B cell (primary cell): Measurements from ENCODE around the gene BHLHA9. TPM values are rescaled to one million over a fixed set of nuclear protein-coding genes. Genes with fewer than 3 reads are reported as not detected.

Experiments
- ATAC-seq: fragments of 200-7000 bp; cut with Tn5 transposase; one replicate; pipeline ENCODE4 v1.10.0; 2021; ENCODE audit warnings: low read depth, mild to moderate bottlenecking, moderate number of reproducible peaks, moderate library complexity
- CTCF ChIA-PET: fragments of 350-600 bp; sonication (Branson Sonifier 250); formaldehyde crosslinking; loops from one replicate; lab custom pipeline; 2021; ENCODE audit warnings: antibody characterized with exemption, inconsistent platforms; lab: Charles Lee
- POLR2A ChIA-PET: fragments of 350-600 bp; sonication (Branson Sonifier 250); formaldehyde crosslinking; loops from one replicate; lab custom pipeline; 2021; ENCODE audit warnings: antibody characterized with exemption; lab: Charles Lee
- DNase-seq: peaks from one replicate; pipeline ENCODE4 v3.0.0; 2013
- H2AFZ ChIP-seq: 2 replicates; pipeline ENCODE4 v1.6.1; 2012; ENCODE audit warnings: mild to moderate bottlenecking, low read depth, low read length; ENCODE audit not compliant: insufficient read depth, poor library complexity, severe bottlenecking
- H3K27ac ChIP-seq, 2 donors: 1 replicate in 1 of 2; 2 replicates in 1 of 2; pipeline ENCODE4 v1.5.1; 2012 to 2013; ENCODE audit warnings: low read length in 2 of 2, mild to moderate bottlenecking in 2 of 2, moderate library complexity in 1 of 2
- H3K27me3 ChIP-seq, 4 experiments: fragments of 200-600 bp in 1 of 4; sonication (generic) in 1 of 4; replicated peaks in 1 of 4; 1 replicate in 2 of 4; 2 replicates in 2 of 4; pipeline versions ENCODE4 v1.6.1 to v1.7.0; 2013 to 2016; ENCODE audit warnings: low read length in 3 of 4, mild to moderate bottlenecking in 2 of 4, mixed read lengths in 1 of 4, moderate library complexity in 1 of 4; ENCODE audit not compliant: insufficient read depth in 4 of 4, control insufficient read depth in 3 of 4; ENCODE audit errors: control extremely low read depth in 1 of 4
- H3K36me3 ChIP-seq, 2 experiments: replicated peaks in 1 of 2; 1 replicate in 1 of 2; 2 replicates in 1 of 2; pipeline versions ENCODE4 v1.6.1 to v1.7.1; 2013; ENCODE audit warnings: low read length in 1 of 2; ENCODE audit not compliant: insufficient read depth in 2 of 2, control insufficient read depth in 1 of 2; ENCODE audit errors: control extremely low read depth in 1 of 2, extremely low read depth in 1 of 2
- H3K4me1 ChIP-seq, 2 donors: fragments of 200-600 bp in 1 of 2; sonication (generic) in 1 of 2; 1 replicate in 1 of 2; 2 replicates in 1 of 2; pipeline versions ENCODE4 v1.5.1 to v1.6.1; 2013 to 2017; ENCODE audit warnings: low read length in 2 of 2; ENCODE audit not compliant: control insufficient read depth in 2 of 2, insufficient read depth in 2 of 2
- H3K4me2 ChIP-seq: replicated peaks from 2 replicates; pipeline ENCODE3; 2012; ENCODE audit warnings: mild to moderate bottlenecking, low read depth, low read length; ENCODE audit not compliant: poor library complexity, severe bottlenecking
- H3K4me3 ChIP-seq, 5 experiments: fragments of 200-600 bp in 1 of 5; sonication (generic) in 1 of 5; 1 replicate in 3 of 5; 2 replicates in 2 of 5; pipeline versions ENCODE4 v1.5.1 to v1.7.0; 2011 to 2016; ENCODE audit warnings: low read length in 4 of 5, mild to moderate bottlenecking in 4 of 5, low read depth in 2 of 5, control low read depth in 1 of 5, moderate library complexity in 1 of 5; ENCODE audit not compliant: insufficient read depth in 1 of 5; ENCODE audit errors: control extremely low read depth in 1 of 5, extremely low read depth in 1 of 5
- H3K79me2 ChIP-seq: fragments of 200-600 bp; sonication (generic); one replicate; pipeline ENCODE4 v1.6.0; 2016; ENCODE audit warnings: low read length; ENCODE audit not compliant: control insufficient read depth, insufficient read depth
- H3K9ac ChIP-seq: fragments of 200-600 bp; sonication (generic); 2 replicates; pipeline ENCODE4 v1.6.1; 2017; ENCODE audit warnings: mild to moderate bottlenecking, low read length, moderate library complexity
- H3K9me3 ChIP-seq, 3 donors: one replicate each; pipeline versions ENCODE4 v1.6.1 to v1.7.1; 2013; ENCODE audit warnings: low read length in 2 of 3; ENCODE audit not compliant: control insufficient read depth in 2 of 3, insufficient read depth in 1 of 3; ENCODE audit errors: control extremely low read depth in 1 of 3
- H4K20me1 ChIP-seq: 2 replicates; pipeline ENCODE4 v1.6.0; 2012; ENCODE audit warnings: mild to moderate bottlenecking, low read length; ENCODE audit not compliant: insufficient read depth, control insufficient read depth, poor library complexity, severe bottlenecking
- H3K27ac Mint-ChIP-seq: one replicate; pipeline ENCODE4 v1.8.0; 2021; ENCODE audit warnings: mixed read lengths
- H3K27me3 Mint-ChIP-seq: one replicate; pipeline ENCODE4 v1.8.0; 2021; ENCODE audit warnings: mixed read lengths
- H3K4me1 Mint-ChIP-seq: one replicate; pipeline ENCODE4 v1.8.0; 2021; ENCODE audit warnings: mixed read lengths
- H3K4me3 Mint-ChIP-seq: one replicate; pipeline ENCODE4 v1.8.0; 2021; ENCODE audit warnings: mixed read lengths
- H3K9me3 Mint-ChIP-seq: one replicate; pipeline ENCODE4 v1.8.0; 2022; ENCODE audit warnings: mixed read lengths; ENCODE audit not compliant: insufficient read depth
- EZH2 ChIP-seq: IDR thresholded peaks from 2 replicates; pipeline ENCODE4 v1.6.1; 2012; ENCODE audit warnings: borderline replicate concordance, low read depth, mild to moderate bottlenecking, moderate library complexity, low read length; ENCODE audit not compliant: insufficient read depth, poor library complexity, severe bottlenecking
- WGBS: methylation state at CpG from one replicate; pipeline ENCODE4 v1.1.5; 2013; ENCODE audit warnings: missing lambda C conversion rate; ENCODE audit not compliant: insufficient coverage; 5-methylcytosine and 5-hydroxymethylcytosine counted together
- intact Hi-C: fragments of 100-400 bp; cut with micrococcal nuclease; formaldehyde crosslinking; loops from one replicate; pipeline ENCODE4 v1.10.0; 2022
- polyA plus RNA-seq: library from polyadenylated mRNA; depleted of rRNA; stranded (reverse); fragments of >200 nt; gene quantifications from 2 replicates; pipeline ENCODE4 v1.2.3, GENCODE V29; 2012
- total RNA-seq, 2 donors: library from RNA; stranded (reverse); fragments of 120-200 nt in 1 of 2; gene quantifications; 1 replicate in 1 of 2; 2 replicates in 1 of 2; pipeline versions ENCODE4 v1.2.3 to v1.2.4, GENCODE V29; 2013 to 2022
- TF ChIP-seq, protein P1 (sequence below): fragments of 200-600 bp; IDR thresholded peaks from one replicate; pipeline ENCODE4 v1.8.0; 2022; ENCODE audit warnings: antibody characterized with exemption, mild to moderate bottlenecking

The BHLHA9 gene
- total and polyA plus RNA-seq, 2 donors (not counting 1 experiment from before 2014, with no cell fraction given): not detected

- no peaks in the 10 kb centered on the region for H3K4me1 Mint-ChIP-seq
- Histone ChIP-seq H3K4me1 (no peaks in the 10 kb centered on the region), H3K9ac (no peak overlapping the region), H3K27ac (no peak overlapping the region), H2AFZ (no peak overlapping the region), H3K36me3 (no peaks in the 10 kb centered on the region), H3K9me3 (peaks cover 0 to 3% (median 0%) of the 10 kb centered on the region in 3 donors), H4K20me1 (no peaks in the 10 kb centered on the region), H3K4me3 (no peak overlapping the region), H3K27me3 (peaks cover 0 to 15% (median 1%) of the 10 kb centered on the region in 4 experiments), H3K79me2 (no peaks in the 10 kb centered on the region), H3K4me2 (no peak overlapping the region)
- intact Hi-C loops: no loop called here
- TF ChIP-seq EZH2: no peak
- TF ChIP-seq, protein P1, sequence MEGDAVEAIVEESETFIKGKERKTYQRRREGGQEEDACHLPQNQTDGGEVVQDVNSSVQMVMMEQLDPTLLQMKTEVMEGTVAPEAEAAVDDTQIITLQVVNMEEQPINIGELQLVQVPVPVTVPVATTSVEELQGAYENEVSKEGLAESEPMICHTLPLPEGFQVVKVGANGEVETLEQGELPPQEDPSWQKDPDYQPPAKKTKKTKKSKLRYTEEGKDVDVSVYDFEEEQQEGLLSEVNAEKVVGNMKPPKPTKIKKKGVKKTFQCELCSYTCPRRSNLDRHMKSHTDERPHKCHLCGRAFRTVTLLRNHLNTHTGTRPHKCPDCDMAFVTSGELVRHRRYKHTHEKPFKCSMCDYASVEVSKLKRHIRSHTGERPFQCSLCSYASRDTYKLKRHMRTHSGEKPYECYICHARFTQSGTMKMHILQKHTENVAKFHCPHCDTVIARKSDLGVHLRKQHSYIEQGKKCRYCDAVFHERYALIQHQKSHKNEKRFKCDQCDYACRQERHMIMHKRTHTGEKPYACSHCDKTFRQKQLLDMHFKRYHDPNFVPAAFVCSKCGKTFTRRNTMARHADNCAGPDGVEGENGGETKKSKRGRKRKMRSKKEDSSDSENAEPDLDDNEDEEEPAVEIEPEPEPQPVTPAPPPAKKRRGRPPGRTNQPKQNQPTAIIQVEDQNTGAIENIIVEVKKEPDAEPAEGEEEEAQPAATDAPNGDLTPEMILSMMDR: no peak
- WGBS: 28% methylated on average over 4 of the region's 9 CpGs
- no peak overlapping the region for H3K27ac Mint-ChIP-seq
- no peak overlapping the region for H3K4me3 Mint-ChIP-seq
- CTCF ChIA-PET: no interaction called here
- peaks cover 3% of the 10 kb centered on the region for H3K27me3 Mint-ChIP-seq
- POLR2A ChIA-PET: no interaction called here
- ATAC-seq: no peak
- DNase-seq: no peak
- no peaks in the 10 kb centered on the region for H3K9me3 Mint-ChIP-seq
Observed at GRCh38 chr17:1312261-1312870, 42.1 kb downstream of the BHLHA9 start.

GRCh38 chr17:1313270-1314005, 43.2 kb downstream of the BHLHA9 start:
- no peak overlapping the region for H3K4me2 ChIP-seq

More at GRCh38 chr17:1313270-1314005, 43.2 kb downstream of the BHLHA9 start:
- no peak for ATAC-seq
- Histone ChIP-seq H3K4me3 (no peak overlapping the region), H3K79me2 (no peaks in the 10 kb centered on the region), H2AFZ (no peak overlapping the region), H3K9ac (no peak overlapping the region), H3K27me3 (peaks cover 0 to 15% (median 1%) of the 10 kb centered on the region in 4 experiments), H3K27ac (no peak overlapping the region), H3K9me3 (no peaks in the 10 kb centered on the region), H3K4me1 (no peaks in the 10 kb centered on the region), H4K20me1 (no peaks in the 10 kb centered on the region), H3K36me3 (no peaks in the 10 kb centered on the region)
- POLR2A ChIA-PET: no interaction called here
- CTCF ChIA-PET: no interaction called here
- peaks cover 3% of the 10 kb centered on the region for H3K27me3 Mint-ChIP-seq
- no peaks in the 10 kb centered on the region for H3K4me1 Mint-ChIP-seq
- H3K27ac Mint-ChIP-seq: no peak overlapping the region
- H3K4me3 Mint-ChIP-seq: no peak overlapping the region
- intact Hi-C loops: no loop called here
- no peak for DNase-seq
- WGBS: 93% methylated on average over 6 of the region's 8 CpGs
- H3K9me3 Mint-ChIP-seq: no peaks in the 10 kb centered on the region
- TF ChIP-seq EZH2: no peak
- TF ChIP-seq, protein P1: no peak
